Keratinocyte (primary cell): Measurements from ENCODE around the gene TWIST2. TPM values are rescaled to one million over a fixed set of nuclear protein-coding genes. Genes with fewer than 3 reads are reported as not detected.

ENCODE experiments used
- DNase-seq: peaks from one replicate; pipeline ENCODE4 v3.0.0-alpha.2; 2011; ENCODE audit warnings: low read depth, missing footprints, low spot score
- FAIRE-seq: peaks from 2 replicates; lab custom pipeline; 2011; peaks lifted over from hg19 to GRCh38; lab: Jason Lieb, UNC
- H2AFZ ChIP-seq: 2 replicates; pipeline ENCODE4 v1.6.0; 2012; ENCODE audit warnings: low read length, control low read depth, inconsistent platforms; ENCODE audit not compliant: control insufficient read depth
- H3K27ac ChIP-seq: 2 replicates; pipeline ENCODE4 v1.5.1; 2011; ENCODE audit warnings: low read length; ENCODE audit not compliant: control insufficient read depth, insufficient read depth
- H3K27me3 ChIP-seq: 3 replicates; pipeline ENCODE4 v1.6.0; 2011; ENCODE audit warnings: low read length; ENCODE audit not compliant: control insufficient read depth, insufficient read depth; ENCODE audit errors: extremely low read depth
- H3K36me3 ChIP-seq, 2 experiments: 2 replicates in 1 of 2; 3 replicates in 1 of 2; pipeline ENCODE4 v1.5.1; 2011; ENCODE audit warnings: low read length in 2 of 2, mild to moderate bottlenecking in 1 of 2; ENCODE audit not compliant: control insufficient read depth in 2 of 2, insufficient read depth in 2 of 2; ENCODE audit errors: extremely low read depth in 1 of 2
- H3K4me1 ChIP-seq: 3 replicates; pipeline ENCODE4 v1.5.1; 2011; ENCODE audit warnings: low read length; ENCODE audit not compliant: control insufficient read depth, insufficient read depth; ENCODE audit errors: extremely low read depth
- H3K4me2 ChIP-seq: 3 replicates; pipeline ENCODE4 v1.6.0; 2011; ENCODE audit warnings: low read depth, low read length; ENCODE audit not compliant: control insufficient read depth, insufficient read depth; ENCODE audit errors: extremely low read depth
- H3K4me3 ChIP-seq, 3 experiments: fragments of 200-600 bp in 1 of 3; sonication (generic) in 1 of 3; 2 replicates in 2 of 3; 3 replicates in 1 of 3; pipeline ENCODE4 v1.5.1; 2011 to 2016; ENCODE audit warnings: low read length in 3 of 3, mild to moderate bottlenecking in 3 of 3, control low read depth in 2 of 3, inconsistent platforms in 1 of 3, low read depth in 1 of 3, mixed read lengths in 1 of 3, mixed run types in 1 of 3, moderate library complexity in 1 of 3; ENCODE audit not compliant: control insufficient read depth in 2 of 3, insufficient read depth in 2 of 3; ENCODE audit errors: extremely low read depth in 1 of 3
- H3K79me2 ChIP-seq: 2 replicates; pipeline ENCODE4 v1.6.0; 2012; ENCODE audit warnings: low read length; ENCODE audit not compliant: control insufficient read depth, insufficient read depth
- H3K9ac ChIP-seq: 3 replicates; pipeline ENCODE4 v1.6.0; 2011; ENCODE audit warnings: low read length; ENCODE audit not compliant: control insufficient read depth, insufficient read depth; ENCODE audit errors: extremely low read depth
- H3K9me1 ChIP-seq: 3 replicates; pipeline ENCODE4 v1.6.0; 2011; ENCODE audit warnings: low read length; ENCODE audit not compliant: control insufficient read depth, insufficient read depth; ENCODE audit errors: extremely low read depth
- H3K9me3 ChIP-seq: 2 replicates; pipeline ENCODE4 v1.5.1; 2012; ENCODE audit warnings: low read depth, low read length; ENCODE audit not compliant: control insufficient read depth
- H4K20me1 ChIP-seq: 3 replicates; pipeline ENCODE4 v1.6.0; 2011; ENCODE audit warnings: low read length; ENCODE audit not compliant: control insufficient read depth, insufficient read depth; ENCODE audit errors: extremely low read depth
- EZH2 ChIP-seq: IDR thresholded peaks from one replicate; pipeline ENCODE4 v1.6.1; 2012; ENCODE audit warnings: inconsistent platforms, mild to moderate bottlenecking, low read length, moderate library complexity
- dilution Hi-C: fragments of 300-500 bp; cut with MboI; formaldehyde crosslinking; loops from one replicate; pipeline ENCODE4 v1.7.0; 2020; ENCODE audit warnings: low sequenced_read_pairs; ENCODE audit not compliant: extremely low pct_ligation_motif_present
- polyA plus RNA-seq, 5 experiments: library from polyadenylated mRNA; depleted of rRNA in 3 of 5; stranded (reverse) in 3 of 5; stranded (forward) in 1 of 5; unstranded in 1 of 5; fragments of >200 nt; gene quantifications; 1 replicate in 1 of 5; 2 replicates in 3 of 5; 3 replicates in 1 of 5; pipeline versions ENCODE4 v1.2.1 to v1.2.3, GENCODE V29; 2011 to 2012; ENCODE audit warnings: missing spikeins in 2 of 5, low read depth in 1 of 5, low replicate concordance in 1 of 5
- TF ChIP-seq, protein P1 (sequence below), 3 experiments: IDR thresholded peaks in 1 of 3; conservative IDR thresholded peaks in 1 of 3; optimal IDR thresholded peaks in 1 of 3; 2 replicates in 2 of 3; 3 replicates in 1 of 3; pipeline versions ENCODE3 to v1.5.1; 2011; ENCODE audit warnings: low read length in 3 of 3, mild to moderate bottlenecking in 3 of 3, moderate library complexity in 2 of 3, control low read depth in 1 of 3, inconsistent platforms in 1 of 3; ENCODE audit not compliant: insufficient read depth in 2 of 3; ENCODE audit errors: extremely low read depth in 1 of 3

Gene TWIST2
- polyA plus RNA-seq, 1 donor (not counting 4 experiments of a cell fraction or from before 2014, with no cell fraction given): 5.5 TPM

DNA sequence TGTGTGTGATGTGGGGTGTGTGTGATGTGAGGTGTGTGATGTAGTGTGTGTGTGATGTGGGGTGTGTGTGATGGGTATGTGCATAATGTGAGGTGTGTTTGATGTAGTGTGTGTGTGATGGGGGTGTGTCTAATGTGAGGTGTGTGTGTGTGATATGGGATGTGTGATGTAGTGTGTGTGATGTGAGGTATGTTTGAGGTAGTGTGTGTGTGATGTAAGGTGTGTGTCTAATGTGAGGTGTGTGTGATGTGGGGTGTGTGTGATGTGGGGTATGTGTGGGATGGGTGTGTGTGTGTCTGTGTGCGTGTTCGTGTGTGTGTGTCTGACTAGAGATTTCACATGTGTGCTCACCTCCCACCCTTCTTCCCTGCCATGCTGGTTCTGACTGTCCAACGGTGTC, 56.3 kb downstream of the TWIST2 start:
- Histone ChIP-seq H3K4me3 (no peak overlapping the region), H3K79me2 (no peaks in the 10 kb centered on the region), H3K27me3 (peaks cover 5% of the 10 kb centered on the region), H4K20me1 (no peaks in the 10 kb centered on the region), H3K27ac (no peak overlapping the region), H3K9ac (no peak overlapping the region), H3K4me1 (no peaks in the 10 kb centered on the region), H3K36me3 (no peaks in the 10 kb centered on the region), H2AFZ (no peak overlapping the region), H3K9me1 (no peaks in the 10 kb centered on the region), H3K9me3 (no peaks in the 10 kb centered on the region), H3K4me2 (no peak overlapping the region)
- DNase-seq (no peak), FAIRE-seq (no peak)
- dilution Hi-C loops: no loop called here
- no peak for TF ChIP-seq EZH2
- TF ChIP-seq, protein P1, sequence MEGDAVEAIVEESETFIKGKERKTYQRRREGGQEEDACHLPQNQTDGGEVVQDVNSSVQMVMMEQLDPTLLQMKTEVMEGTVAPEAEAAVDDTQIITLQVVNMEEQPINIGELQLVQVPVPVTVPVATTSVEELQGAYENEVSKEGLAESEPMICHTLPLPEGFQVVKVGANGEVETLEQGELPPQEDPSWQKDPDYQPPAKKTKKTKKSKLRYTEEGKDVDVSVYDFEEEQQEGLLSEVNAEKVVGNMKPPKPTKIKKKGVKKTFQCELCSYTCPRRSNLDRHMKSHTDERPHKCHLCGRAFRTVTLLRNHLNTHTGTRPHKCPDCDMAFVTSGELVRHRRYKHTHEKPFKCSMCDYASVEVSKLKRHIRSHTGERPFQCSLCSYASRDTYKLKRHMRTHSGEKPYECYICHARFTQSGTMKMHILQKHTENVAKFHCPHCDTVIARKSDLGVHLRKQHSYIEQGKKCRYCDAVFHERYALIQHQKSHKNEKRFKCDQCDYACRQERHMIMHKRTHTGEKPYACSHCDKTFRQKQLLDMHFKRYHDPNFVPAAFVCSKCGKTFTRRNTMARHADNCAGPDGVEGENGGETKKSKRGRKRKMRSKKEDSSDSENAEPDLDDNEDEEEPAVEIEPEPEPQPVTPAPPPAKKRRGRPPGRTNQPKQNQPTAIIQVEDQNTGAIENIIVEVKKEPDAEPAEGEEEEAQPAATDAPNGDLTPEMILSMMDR (optimal IDR thresholded peaks at IDR 0.05 in 1 of 3, IDR thresholded peaks at IDR 0.05 in 1 of 3, conservative IDR thresholded peaks at IDR 0.05 in 1 of 3; ENCODE audit: extremely low read depth in 1 of 3, insufficient read depth in 2 of 3, low read length in 3 of 3): no peak

- no peaks in the 10 kb centered on the region for H3K4me1 ChIP-seq
- no peaks in the 10 kb centered on the region for H3K9me3 ChIP-seq
- H3K9me1 ChIP-seq: no peaks in the 10 kb centered on the region
- H3K4me3 ChIP-seq: no peak overlapping the region
- dilution Hi-C loops: no loop called here
- H3K27ac ChIP-seq: no peak overlapping the region
- no peak overlapping the region for H3K4me2 ChIP-seq
- TF ChIP-seq EZH2: no peak
- TF ChIP-seq, protein P1 (optimal IDR thresholded peaks at IDR 0.05 in 1 of 3, IDR thresholded peaks at IDR 0.05 in 1 of 3, conservative IDR thresholded peaks at IDR 0.05 in 1 of 3; ENCODE audit: extremely low read depth in 1 of 3, insufficient read depth in 2 of 3, low read length in 3 of 3): no peak
- H3K27me3 ChIP-seq: peaks cover 3% of the 10 kb centered on the region
- no peaks in the 10 kb centered on the region for H3K36me3 ChIP-seq
- FAIRE-seq: no peak
- no peak overlapping the region for H2AFZ ChIP-seq
- DNase-seq: no peak
- no peaks in the 10 kb centered on the region for H3K79me2 ChIP-seq
- no peak overlapping the region for H3K9ac ChIP-seq
- no peaks in the 10 kb centered on the region for H4K20me1 ChIP-seq
These were observed 56.8 kb downstream of the TWIST2 start for GRCh38 chr2:238904716-238905115.
